NB4 (cell line): ENCODE results near the gene C2orf68.
"Not testable (repeated sequence)": the region's sequence is repeated elsewhere in the genome, so short reads cannot be mapped to it uniquely, and the experiment has no call there.

ENCODE experiments used
- MYC ChIP-seq: IDR thresholded peaks from 2 replicates; pipeline ENCODE4 v1.6.1; 2011; ENCODE audit warnings: low read depth, low read length
- POLR2A ChIP-seq: IDR thresholded peaks from 2 replicates; pipeline ENCODE4 v1.6.1; 2011; ENCODE audit warnings: mild to moderate bottlenecking; ENCODE audit not compliant: insufficient read length; ENCODE audit errors: extremely low read depth
- TF ChIP-seq, protein P1 (sequence below): IDR thresholded peaks from one replicate; pipeline ENCODE4 v1.5.1; 2012; ENCODE audit warnings: low read depth, low read length
- TF ChIP-seq, protein P2 (sequence below): IDR thresholded peaks from 2 replicates; pipeline ENCODE4 v1.6.1; 2011; ENCODE audit warnings: low read depth, low read length

DNA sequence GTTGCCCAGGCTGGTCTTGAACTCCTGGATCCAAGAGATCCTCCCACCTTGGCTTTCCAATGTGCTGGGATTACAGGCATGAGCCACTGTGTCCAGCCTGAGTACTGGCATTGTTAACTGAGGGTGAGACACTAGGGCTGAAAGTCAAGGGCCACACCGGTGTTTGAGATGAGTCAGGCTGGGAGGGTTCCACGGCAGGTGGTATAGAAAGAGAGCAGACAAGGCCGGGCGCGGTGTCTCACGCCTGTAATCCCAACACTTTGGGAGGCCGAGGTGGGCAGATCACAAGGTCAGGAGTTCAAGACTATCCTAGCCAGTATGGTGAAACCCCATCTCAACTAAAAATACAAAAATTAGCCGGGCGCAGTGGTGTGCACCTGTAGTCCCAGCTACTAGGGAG lies 19.6 kb downstream of the C2orf68 start:
- TF ChIP-seq, protein P1, sequence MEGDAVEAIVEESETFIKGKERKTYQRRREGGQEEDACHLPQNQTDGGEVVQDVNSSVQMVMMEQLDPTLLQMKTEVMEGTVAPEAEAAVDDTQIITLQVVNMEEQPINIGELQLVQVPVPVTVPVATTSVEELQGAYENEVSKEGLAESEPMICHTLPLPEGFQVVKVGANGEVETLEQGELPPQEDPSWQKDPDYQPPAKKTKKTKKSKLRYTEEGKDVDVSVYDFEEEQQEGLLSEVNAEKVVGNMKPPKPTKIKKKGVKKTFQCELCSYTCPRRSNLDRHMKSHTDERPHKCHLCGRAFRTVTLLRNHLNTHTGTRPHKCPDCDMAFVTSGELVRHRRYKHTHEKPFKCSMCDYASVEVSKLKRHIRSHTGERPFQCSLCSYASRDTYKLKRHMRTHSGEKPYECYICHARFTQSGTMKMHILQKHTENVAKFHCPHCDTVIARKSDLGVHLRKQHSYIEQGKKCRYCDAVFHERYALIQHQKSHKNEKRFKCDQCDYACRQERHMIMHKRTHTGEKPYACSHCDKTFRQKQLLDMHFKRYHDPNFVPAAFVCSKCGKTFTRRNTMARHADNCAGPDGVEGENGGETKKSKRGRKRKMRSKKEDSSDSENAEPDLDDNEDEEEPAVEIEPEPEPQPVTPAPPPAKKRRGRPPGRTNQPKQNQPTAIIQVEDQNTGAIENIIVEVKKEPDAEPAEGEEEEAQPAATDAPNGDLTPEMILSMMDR: not testable (repeated sequence)
- TF ChIP-seq, protein P2, sequence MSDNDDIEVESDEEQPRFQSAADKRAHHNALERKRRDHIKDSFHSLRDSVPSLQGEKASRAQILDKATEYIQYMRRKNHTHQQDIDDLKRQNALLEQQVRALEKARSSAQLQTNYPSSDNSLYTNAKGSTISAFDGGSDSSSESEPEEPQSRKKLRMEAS: not testable (repeated sequence)
- TF ChIP-seq POLR2A, MYC: not testable (repeated sequence)
